Left lung (tissue), 10 donors: Measurements from ENCODE around the gene GNAS-AS1. TPM values are rescaled to one million over a fixed set of nuclear protein-coding genes. Genes with fewer than 3 reads are reported as not detected.
A peak's percentile ranks its signal among the peaks of the same experiment; 100 is the strongest.

Experiments
- ATAC-seq: fragments of 200-7000 bp; cut with Tn5 transposase; one replicate; pipeline ENCODE4 v1.9.1; 2020; ENCODE audit warnings: moderate library complexity
- DNase-seq, 4 donors: peaks; one replicate each; pipeline ENCODE4 v3.0.0-alpha.2; 2013 to 2020
- H3K27ac ChIP-seq, 2 donors: fragments of 200-600 bp; sonication (generic) in 1 of 2; one replicate each; pipeline versions ENCODE4 v1.5.0 to v1.8.0; 2020 to 2021
- H3K27me3 ChIP-seq, 2 donors: fragments of 200-600 bp; sonication (generic) in 1 of 2; one replicate each; pipeline versions ENCODE4 v1.5.0 to v1.8.0; 2020 to 2021
- H3K36me3 ChIP-seq, 2 donors: fragments of 200-600 bp; sonication (generic) in 1 of 2; one replicate each; pipeline versions ENCODE4 v1.5.0 to v1.8.0; 2020 to 2021
- H3K4me1 ChIP-seq, 2 donors: fragments of 200-600 bp; one replicate each; pipeline ENCODE4 v1.8.0; 2021
- H3K4me3 ChIP-seq, 2 donors: fragments of 200-600 bp; sonication (generic) in 1 of 2; one replicate each; pipeline versions ENCODE4 v1.5.0 to v1.8.0; 2020 to 2021; ENCODE audit warnings: mild to moderate bottlenecking in 1 of 2
- H3K9me3 ChIP-seq, 2 donors: fragments of 200-600 bp; sonication (generic) in 1 of 2; one replicate each; pipeline versions ENCODE4 v1.5.0 to v1.8.0; 2020 to 2021
- CTCF ChIP-seq, 2 donors: fragments of 200-600 bp; sonication (generic) in 1 of 2; IDR thresholded peaks; one replicate each; pipeline versions ENCODE4 v1.5.0 to v1.8.0; 2021; ENCODE audit warnings: antibody characterized with exemption in 2 of 2
- intact Hi-C, 2 donors: fragments of 100-400 bp; cut with DNase I; formaldehyde crosslinking; loops; one replicate each; pipeline versions ENCODE4 v1.11.2 to v1.14.2; 2022
- polyA plus RNA-seq, 6 donors: library from polyadenylated mRNA; unstranded; fragments of 120-200 nt; gene quantifications; one replicate each; pipeline ENCODE4 v1.2.1, GENCODE V29; 2013; ENCODE audit not compliant: insufficient read length in 6 of 6
- total RNA-seq, 2 donors: library from RNA; stranded (reverse); fragmentation: NEBNext Ultra II Directional; extraction: Animal tissue kit (Norgen Biotek cat#: 25700); gene quantifications; one replicate each; pipeline ENCODE4 v1.2.1, GENCODE V29; 2021
- donor health status: DM: no; HTN: yes; CAD: no.
- donor health status: DM: no; HTN: no; CAD: no.

Gene GNAS-AS1
- total and polyA plus RNA-seq, 8 donors: 0.15 to 1.5 (median 1.1) TPM

- Histone ChIP-seq H3K4me3 (no peak overlapping the region), H3K9me3 (no peaks in the 10 kb centered on the region), H3K27me3 (peaks cover 0 to 65% of the 10 kb centered on the region in 2 donors), H3K27ac (no peak overlapping the region), H3K4me1 (no peaks in the 10 kb centered on the region), H3K36me3 (no peaks in the 10 kb centered on the region)
- DNase-seq: no peak
- TF ChIP-seq CTCF (IDR thresholded peaks at IDR 0.05): no peak
- no peak for ATAC-seq
- intact Hi-C loops: no loop called here
Measured at GRCh38 chr20:58788896-58789544, 61.7 kb downstream of the GNAS-AS1 start.

GRCh38 chr20:58787211-58788005, 63.3 kb downstream of the GNAS-AS1 start:
- Histone ChIP-seq H3K4me3 (no peak overlapping the region), H3K36me3 (no peaks in the 10 kb centered on the region), H3K27ac (no peak overlapping the region), H3K4me1 (no peaks in the 10 kb centered on the region), H3K9me3 (no peaks in the 10 kb centered on the region), H3K27me3 (peaks cover 0 to 64% of the 10 kb centered on the region in 2 donors)
- DNase-seq (peak in 2 of 4 donors; percentile 27 to 58), ATAC-seq (no peak)
- intact Hi-C loops: no loop called here
- no peak for TF ChIP-seq CTCF (IDR thresholded peaks at IDR 0.05)

GRCh38 chr20:58784321-58785074, 66.2 kb downstream of the GNAS-AS1 start:
- Histone ChIP-seq H3K9me3 (no peaks in the 10 kb centered on the region), H3K27me3 (peaks cover 0 to 56% of the 10 kb centered on the region in 2 donors), H3K27ac (no peak overlapping the region), H3K36me3 (no peaks in the 10 kb centered on the region), H3K4me1 (no peaks in the 10 kb centered on the region), H3K4me3 (no peak overlapping the region)
- ATAC-seq (no peak), DNase-seq (no peak)
- no peak for TF ChIP-seq CTCF (IDR thresholded peaks at IDR 0.05)
- intact Hi-C loops: no loop called here

GRCh38 chr20:58783511-58784011, 67.1 kb downstream of the GNAS-AS1 start:
- H3K4me1 ChIP-seq: no peaks in the 10 kb centered on the region
- intact Hi-C loops: no loop called here
- TF ChIP-seq CTCF (IDR thresholded peaks at IDR 0.05): no peak
- H3K27me3 ChIP-seq: peaks cover 0 to 50% of the 10 kb centered on the region in 2 donors
- no peaks in the 10 kb centered on the region for H3K9me3 ChIP-seq
- no peak for ATAC-seq
- DNase-seq: peak in 2 of 4 donors; percentile 8 to 30
- no peaks in the 10 kb centered on the region for H3K36me3 ChIP-seq
- no peak overlapping the region for H3K27ac ChIP-seq
- no peak overlapping the region for H3K4me3 ChIP-seq
